Natural killer cell treated with Interleukin-12 subunit alpha and Interleukin-12 subunit beta and Interleukin-15 and Interleukin-18, amount 100 ng/mL, for 72 hours (primary cell): ENCODE measurements around the gene LGALS1. TPM values are rescaled to one million over a fixed set of nuclear protein-coding genes. Genes with fewer than 3 reads are reported as not detected.

ENCODE experiments used
- ATAC-seq, 2 donors: fragments of 150-1000 bp; cut with Tn5 transposase in 1 of 2; sonication (Bioruptor Pico), chemical (Tn5 transposase) in 1 of 2; 2 replicates each; pipeline ENCODE4 v1.10.0; 2021
- DNase-seq: peaks from one replicate; pipeline ENCODE4 v3.0.0; 2022; ENCODE audit warnings: low spot score
- H3K27ac Mint-ChIP-seq, 2 donors: 1 replicate in 1 of 2; 2 replicates in 1 of 2; pipeline ENCODE4 v1.8.0; 2022; ENCODE audit warnings: mixed read lengths in 2 of 2, mild to moderate bottlenecking in 1 of 2, moderate library complexity in 1 of 2
- H3K27me3 Mint-ChIP-seq, 2 donors: 1 replicate in 1 of 2; 2 replicates in 1 of 2; pipeline ENCODE4 v1.8.0; 2022; ENCODE audit warnings: mixed read lengths in 2 of 2
- H3K36me3 Mint-ChIP-seq: one replicate; pipeline ENCODE4 v1.8.0; 2022; ENCODE audit warnings: mixed read lengths
- H3K4me1 Mint-ChIP-seq, 2 donors: 1 replicate in 1 of 2; 2 replicates in 1 of 2; pipeline ENCODE4 v1.8.0; 2022; ENCODE audit warnings: low read depth in 2 of 2, mixed read lengths in 2 of 2, mild to moderate bottlenecking in 1 of 2
- H3K4me3 Mint-ChIP-seq: one replicate; pipeline ENCODE4 v1.8.0; 2022; ENCODE audit warnings: mixed read lengths
- H3K9me3 Mint-ChIP-seq: 2 replicates; pipeline ENCODE4 v1.8.0; 2022; ENCODE audit warnings: mixed read lengths
- total RNA-seq, 2 donors: library from RNA; stranded (reverse); gene quantifications; one replicate each; pipeline ENCODE4 v1.2.3, GENCODE V29; 2022

LGALS1 gene
- 100 to 1,000 TPM; 290 to 675 TPM for total RNA-seq

DNA sequence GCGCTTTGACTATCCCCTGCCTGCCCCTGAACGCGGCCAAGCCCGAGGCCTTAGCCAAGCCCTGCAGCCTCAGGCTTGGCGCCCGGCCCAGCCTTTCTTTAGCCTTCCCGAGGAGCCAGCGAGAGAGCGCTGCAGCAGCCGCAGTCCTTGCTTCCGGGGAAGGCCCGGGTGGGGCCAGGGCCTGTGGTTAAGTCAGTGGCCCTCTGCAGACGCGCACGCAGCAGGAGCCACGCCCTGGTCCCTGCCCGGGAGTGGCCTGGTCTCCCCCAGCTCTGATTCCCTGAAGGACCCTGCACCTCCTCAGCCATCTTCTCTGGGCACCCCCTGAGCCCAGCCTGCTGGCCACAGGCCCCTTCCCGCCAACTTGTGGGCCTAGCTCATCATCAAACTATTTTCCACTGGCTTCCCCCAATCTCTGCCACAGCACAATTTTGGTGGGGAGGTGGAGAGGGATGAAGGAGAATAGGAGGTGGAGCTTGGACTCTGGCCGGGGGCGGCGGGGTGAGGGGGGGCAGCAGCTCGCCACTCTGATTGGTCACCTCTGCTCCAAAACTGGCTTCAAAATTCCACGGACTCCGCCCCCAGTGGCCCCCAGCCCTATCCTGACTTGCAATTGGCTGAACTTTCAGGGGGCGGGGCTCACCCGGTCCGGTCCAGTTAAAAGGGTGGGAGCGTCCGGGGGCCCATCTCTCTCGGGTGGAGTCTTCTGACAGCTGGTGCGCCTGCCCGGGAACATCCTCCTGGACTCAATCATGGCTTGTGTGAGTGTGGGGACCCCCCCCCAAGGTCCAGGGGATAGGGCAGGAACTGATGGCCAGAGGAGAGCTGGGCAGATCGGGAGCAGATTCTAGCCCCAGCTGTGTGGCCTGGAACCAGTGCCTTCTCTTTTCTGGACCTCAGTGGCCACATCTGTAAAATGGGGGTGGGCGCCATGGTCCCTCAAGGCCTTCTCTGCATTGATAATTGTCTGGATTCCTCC is at the start of gene LGALS1:
Gene LGALS1 (plus strand): TSS at position 686 of the 979 bp plus-strand sequence. CDS start 67 bp downstream, at position 753.
- Mint-ChIP-seq H3K4me3 (peak within 1 kb of the TSS; percentile 97), H3K27me3 (no peaks in the 10 kb centered on the region), H3K4me1 (peaks cover 32 to 35% of the 10 kb centered on the region in 2 donors), H3K36me3 (no peaks in the 10 kb centered on the region), H3K9me3 (no peaks in the 10 kb centered on the region), H3K27ac (peak within 1 kb of the TSS; percentile 89 to 90)
- peak; percentile 74 to 81 for ATAC-seq
- peak; percentile 91 for DNase-seq

GRCh38 chr22:37625737-37626136 is 49.7 kb upstream of the LGALS1 start:
- ATAC-seq (no peak), DNase-seq (no peak)
- Mint-ChIP-seq H3K27ac (peak overlapping the region; percentile 93 to 94), H3K36me3 (no peaks in the 10 kb centered on the region), H3K4me3 (peak overlapping the region; percentile 75), H3K27me3 (no peaks in the 10 kb centered on the region), H3K4me1 (peaks cover 43 to 46% of the 10 kb centered on the region in 2 donors), H3K9me3 (no peaks in the 10 kb centered on the region)

DNA sequence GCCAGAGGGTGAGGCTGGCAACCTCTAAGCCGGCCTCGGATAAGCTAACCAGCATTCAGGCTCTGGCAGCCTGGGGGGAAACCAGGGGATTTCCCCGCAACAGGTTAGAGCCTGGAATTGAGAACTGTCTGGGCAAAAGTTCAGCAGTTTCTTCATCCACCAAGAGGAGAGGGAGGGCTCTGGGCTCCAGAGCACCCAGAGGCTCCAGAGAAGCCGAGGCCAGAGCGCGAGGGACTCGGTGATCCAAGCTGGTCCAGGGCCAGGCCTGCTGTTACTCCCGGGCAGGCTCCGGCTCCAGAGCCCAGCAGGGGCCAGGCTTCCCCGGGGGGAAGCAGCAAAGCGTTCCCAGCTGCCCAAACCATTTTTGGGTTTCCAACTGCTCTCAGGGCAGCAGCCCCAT is 49.3 kb upstream of the LGALS1 start:
- ATAC-seq, result no peak
- peaks cover 43 to 46% of the 10 kb centered on the region in 2 donors for H3K4me1 Mint-ChIP-seq
- H3K27ac Mint-ChIP-seq, result peak overlapping the region; percentile 93 to 94
- H3K4me3 Mint-ChIP-seq, result peak overlapping the region; percentile 75
- no peaks in the 10 kb centered on the region for H3K27me3 Mint-ChIP-seq
- no peaks in the 10 kb centered on the region for H3K36me3 Mint-ChIP-seq
- no peaks in the 10 kb centered on the region for H3K9me3 Mint-ChIP-seq
- no peak for DNase-seq

GRCh38 chr22:37626556-37627075 is 48.8 kb upstream of the LGALS1 start:
- H3K4me3 Mint-ChIP-seq, result peak overlapping the region; percentile 75
- peak overlapping the region; percentile 93 to 94 for H3K27ac Mint-ChIP-seq
- no peaks in the 10 kb centered on the region for H3K27me3 Mint-ChIP-seq
- H3K9me3 Mint-ChIP-seq, result no peaks in the 10 kb centered on the region
- DNase-seq, result no peak
- H3K4me1 Mint-ChIP-seq, result peaks cover 44 to 49% of the 10 kb centered on the region in 2 donors
- no peaks in the 10 kb centered on the region for H3K36me3 Mint-ChIP-seq
- ATAC-seq, result no peak

GRCh38 chr22:37627121-37627520 is 48.3 kb upstream of the LGALS1 start:
- H3K4me3 Mint-ChIP-seq, result peak overlapping the region; percentile 75
- ATAC-seq, result no peak
- peak overlapping the region; percentile 93 to 94 for H3K27ac Mint-ChIP-seq
- DNase-seq, result no peak
- no peaks in the 10 kb centered on the region for H3K36me3 Mint-ChIP-seq
- H3K9me3 Mint-ChIP-seq, result no peaks in the 10 kb centered on the region
- H3K4me1 Mint-ChIP-seq, result peaks cover 49 to 54% of the 10 kb centered on the region in 2 donors
- H3K27me3 Mint-ChIP-seq, result no peaks in the 10 kb centered on the region

DNA sequence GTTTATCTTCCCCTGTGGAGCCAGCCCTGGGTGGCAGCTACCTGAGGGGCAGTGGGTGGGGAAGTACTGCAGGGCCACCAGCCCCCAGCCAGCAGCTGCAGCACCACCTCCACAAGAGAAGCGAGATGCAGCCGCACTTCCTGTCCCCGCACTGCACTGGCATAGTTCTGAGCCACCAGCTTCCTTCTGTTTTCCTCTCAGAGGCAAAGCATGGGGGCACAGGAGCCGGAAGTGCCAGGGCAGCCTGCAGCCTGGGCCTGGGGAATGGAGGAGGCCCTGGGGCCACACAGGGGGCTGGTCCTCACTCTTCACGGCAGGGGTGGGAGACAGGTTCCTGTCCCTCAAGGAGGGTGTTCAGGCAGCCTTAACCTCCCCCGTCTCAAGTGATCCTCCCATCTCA is 47.9 kb upstream of the LGALS1 start:
- no peak for DNase-seq
- ATAC-seq, result peak; percentile 46 to 59
- Mint-ChIP-seq H3K4me1 (peaks cover 49 to 55% of the 10 kb centered on the region in 2 donors), H3K27me3 (no peaks in the 10 kb centered on the region), H3K4me3 (peak overlapping the region; percentile 75), H3K27ac (peak overlapping the region; percentile 93 to 94), H3K9me3 (no peaks in the 10 kb centered on the region), H3K36me3 (no peaks in the 10 kb centered on the region)

DNA sequence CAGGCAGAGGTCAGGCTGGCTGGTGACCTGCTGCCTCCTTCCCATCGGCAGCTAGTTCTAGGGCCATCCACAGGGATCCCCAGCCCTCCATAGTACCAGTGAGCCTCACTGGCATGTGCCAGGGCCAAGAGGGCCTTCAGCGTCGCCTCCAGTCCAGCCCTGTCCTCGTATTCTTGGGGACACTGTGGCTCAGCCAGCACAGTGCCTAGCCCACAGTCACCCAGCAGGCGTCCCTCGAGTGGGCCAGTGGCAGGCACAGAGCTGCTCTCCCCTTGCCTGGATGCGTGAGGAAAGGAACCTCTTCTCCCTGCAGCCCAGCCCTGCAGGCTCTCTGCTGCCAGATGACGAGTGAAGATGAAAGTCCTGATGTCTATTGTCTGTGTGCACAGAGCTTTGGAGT is 46.6 kb upstream of the LGALS1 start:
- peaks cover 53 to 59% of the 10 kb centered on the region in 2 donors for H3K4me1 Mint-ChIP-seq
- H3K9me3 Mint-ChIP-seq, result no peaks in the 10 kb centered on the region
- DNase-seq (no peak), ATAC-seq (no peak)
- H3K27ac Mint-ChIP-seq, result peak overlapping the region; percentile 93 to 94
- no peaks in the 10 kb centered on the region for H3K27me3 Mint-ChIP-seq
- H3K36me3 Mint-ChIP-seq, result no peaks in the 10 kb centered on the region
- no peak overlapping the region for H3K4me3 Mint-ChIP-seq

DNA sequence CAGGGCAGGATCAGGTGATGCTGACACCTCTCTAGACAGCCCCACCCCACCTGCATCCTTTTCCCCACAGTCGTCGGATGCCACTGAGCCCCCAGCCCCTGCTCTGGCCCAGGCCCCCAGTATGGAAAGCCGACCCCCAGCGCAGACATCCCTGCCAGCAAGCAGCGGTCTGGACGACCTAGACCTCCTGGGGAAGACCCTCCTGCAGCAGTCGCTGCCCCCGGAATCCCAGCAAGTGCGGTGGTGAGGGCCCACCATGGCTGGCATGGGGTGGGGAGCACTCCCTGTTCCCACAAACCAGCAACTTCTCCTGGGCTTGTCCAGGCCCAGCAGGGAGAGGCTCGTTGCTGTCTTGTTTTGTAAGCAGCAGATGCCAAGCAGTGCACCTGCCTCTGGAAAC is 45.5 kb upstream of the LGALS1 start:
- Mint-ChIP-seq H3K27me3 (no peaks in the 10 kb centered on the region), H3K27ac (peak overlapping the region in 1 of 2 donors; percentile 94), H3K9me3 (no peaks in the 10 kb centered on the region), H3K36me3 (no peaks in the 10 kb centered on the region), H3K4me3 (no peak overlapping the region), H3K4me1 (peaks cover 64 to 65% of the 10 kb centered on the region in 2 donors)
- no peak for DNase-seq
- no peak for ATAC-seq

DNA sequence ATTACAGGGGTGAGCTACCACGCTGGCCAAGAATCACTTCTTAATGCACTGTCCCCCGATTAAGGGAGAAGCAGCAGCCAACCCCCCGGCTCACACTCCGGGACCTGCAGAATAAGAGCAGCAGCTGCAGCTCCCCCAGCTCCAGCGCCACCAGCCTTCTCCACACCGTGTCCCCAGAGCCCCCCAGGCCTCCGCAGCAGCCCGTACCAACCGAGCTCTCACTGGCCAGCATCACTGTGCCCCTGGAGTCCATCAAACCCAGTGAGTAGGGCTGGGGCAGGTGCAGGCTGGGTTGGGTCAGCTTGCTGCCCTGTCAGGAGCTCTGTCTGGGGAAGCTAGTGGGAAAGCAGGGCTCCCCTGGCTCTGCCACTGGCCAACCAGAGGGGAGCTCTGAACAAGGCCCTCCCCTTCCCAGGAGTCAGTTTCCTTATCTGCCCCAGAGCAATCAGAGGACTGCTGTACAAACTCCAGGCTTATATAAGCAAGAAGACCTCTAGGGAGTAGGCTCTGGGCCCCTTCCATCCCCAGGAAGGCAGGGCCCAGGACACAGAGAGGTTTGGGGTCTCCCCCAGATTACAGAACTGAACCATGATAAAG is 44.5 kb upstream of the LGALS1 start:
- H3K36me3 Mint-ChIP-seq, result no peaks in the 10 kb centered on the region
- ATAC-seq, result no peak
- no peaks in the 10 kb centered on the region for H3K27me3 Mint-ChIP-seq
- H3K27ac Mint-ChIP-seq, result peak overlapping the region; percentile 93 to 94
- no peaks in the 10 kb centered on the region for H3K9me3 Mint-ChIP-seq
- peak overlapping the region; percentile 85 for H3K4me3 Mint-ChIP-seq
- DNase-seq, result no peak
- peaks cover 55 to 63% of the 10 kb centered on the region in 2 donors for H3K4me1 Mint-ChIP-seq

DNA sequence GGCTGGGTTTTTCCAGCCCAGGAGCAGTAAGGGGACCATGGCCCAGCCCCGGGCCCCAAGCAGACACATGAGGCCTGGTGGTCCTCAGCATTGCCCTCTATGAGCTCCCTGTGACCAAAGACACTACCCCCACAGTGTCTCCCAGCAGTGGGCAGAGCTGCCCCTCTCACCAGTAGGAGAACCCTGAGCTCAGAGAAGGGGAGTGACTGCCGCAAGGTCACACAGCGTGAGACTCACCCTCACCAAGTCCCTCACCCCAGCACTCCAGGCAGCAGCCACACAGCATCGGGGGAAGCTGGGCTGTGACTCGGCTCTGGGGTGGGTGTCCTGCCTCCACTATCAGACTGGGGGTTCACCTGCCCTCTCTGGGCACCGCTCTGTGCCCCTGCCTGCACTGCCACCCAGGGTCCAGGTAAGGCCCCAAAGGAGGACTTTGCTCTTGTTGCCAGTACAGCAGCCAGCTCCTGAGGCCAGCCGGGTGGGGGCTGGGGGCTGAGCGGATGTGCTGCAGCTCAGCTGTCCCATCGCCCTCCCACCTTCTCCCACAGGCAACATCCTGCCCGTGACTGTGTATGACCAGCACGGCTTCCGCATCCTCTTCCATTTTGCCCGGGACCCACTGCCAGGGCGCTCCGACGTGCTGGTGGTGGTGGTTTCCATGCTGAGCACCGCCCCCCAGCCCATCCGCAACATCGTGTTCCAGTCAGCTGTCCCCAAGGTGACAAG is 43.8 kb upstream of the LGALS1 start:
- H3K4me3 Mint-ChIP-seq, result peak overlapping the region; percentile 85
- H3K27me3 Mint-ChIP-seq, result no peaks in the 10 kb centered on the region
- H3K36me3 Mint-ChIP-seq, result no peaks in the 10 kb centered on the region
- peak; percentile 77 for DNase-seq
- peaks cover 52 to 64% of the 10 kb centered on the region in 2 donors for H3K4me1 Mint-ChIP-seq
- ATAC-seq, result peak; percentile 16 to 55
- no peaks in the 10 kb centered on the region for H3K9me3 Mint-ChIP-seq
- peak overlapping the region; percentile 93 to 94 for H3K27ac Mint-ChIP-seq

DNA sequence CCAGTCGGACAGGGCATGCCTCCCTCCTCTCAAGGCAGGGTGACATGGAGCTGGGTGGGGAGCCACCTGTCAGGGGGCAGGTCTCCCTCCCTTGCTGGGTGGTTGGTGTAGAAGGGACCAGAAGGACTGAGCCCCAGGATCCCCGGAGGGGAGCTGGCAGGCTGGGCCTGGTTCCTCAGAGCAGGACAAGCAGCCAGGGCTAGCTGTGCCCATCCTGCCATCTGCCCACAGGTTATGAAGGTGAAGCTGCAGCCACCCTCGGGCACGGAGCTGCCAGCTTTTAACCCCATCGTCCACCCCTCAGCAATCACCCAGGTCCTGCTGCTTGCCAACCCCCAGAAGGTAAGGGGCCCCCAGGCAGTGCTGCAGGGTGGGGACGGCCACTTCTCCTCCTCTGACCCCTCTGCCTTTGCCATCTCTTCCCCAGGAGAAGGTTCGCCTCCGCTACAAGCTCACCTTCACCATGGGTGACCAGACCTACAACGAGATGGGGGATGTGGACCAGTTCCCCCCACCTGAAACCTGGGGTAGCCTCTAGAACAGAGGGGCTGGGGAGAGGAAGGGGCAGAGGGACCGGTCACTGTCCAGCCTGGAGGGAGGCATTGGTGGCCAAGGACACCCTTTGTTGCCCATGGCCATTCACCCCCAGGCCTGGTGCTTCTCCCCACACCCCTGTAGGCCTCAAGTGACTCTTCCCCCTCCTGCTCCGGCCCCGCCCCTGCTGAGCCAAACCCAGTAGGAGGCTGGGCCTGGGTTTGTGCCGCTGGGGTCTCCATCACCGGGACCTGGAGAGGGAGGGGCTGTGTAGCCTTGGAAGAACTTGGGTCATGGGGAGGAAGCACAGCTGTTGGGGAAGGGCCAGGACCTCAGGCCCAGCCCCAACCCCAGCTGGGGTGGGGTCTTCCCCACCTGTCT is 43.0 kb upstream of the LGALS1 start:
- ATAC-seq, result no peak
- DNase-seq, result no peak
- no peaks in the 10 kb centered on the region for H3K9me3 Mint-ChIP-seq
- peak overlapping the region; percentile 85 for H3K4me3 Mint-ChIP-seq
- H3K27ac Mint-ChIP-seq, result peak overlapping the region; percentile 93 to 94
- no peaks in the 10 kb centered on the region for H3K27me3 Mint-ChIP-seq
- H3K36me3 Mint-ChIP-seq, result no peaks in the 10 kb centered on the region
- peaks cover 50 to 64% of the 10 kb centered on the region in 2 donors for H3K4me1 Mint-ChIP-seq

DNA sequence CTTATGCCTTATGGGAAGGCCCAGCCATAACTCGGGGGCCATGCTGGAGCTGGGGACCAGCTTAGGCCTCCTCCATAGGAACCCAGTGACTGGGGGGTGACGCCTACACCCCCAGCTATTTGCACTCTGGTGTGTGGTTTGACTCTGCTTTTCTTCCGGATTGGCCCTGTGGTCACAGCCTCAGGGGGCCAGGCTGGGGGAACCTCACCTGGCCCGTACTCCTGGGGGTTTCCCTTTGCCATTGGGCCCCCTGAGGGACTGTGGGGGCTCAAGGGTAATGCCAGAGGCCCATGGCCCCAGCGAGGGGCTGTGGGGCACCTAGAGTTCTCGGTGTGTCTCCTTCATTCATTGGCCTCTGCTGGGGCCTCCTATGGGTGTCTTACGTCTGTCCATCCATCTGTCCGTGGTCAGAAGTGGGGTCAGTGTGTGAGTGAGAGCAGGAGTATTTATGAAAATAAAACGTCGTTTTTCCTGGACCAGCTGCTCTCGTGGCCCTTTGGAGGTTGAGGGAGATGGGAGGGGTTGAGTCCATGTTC is 42.3 kb upstream of the LGALS1 start:
- H3K4me1 Mint-ChIP-seq, result peaks cover 49 to 64% of the 10 kb centered on the region in 2 donors
- H3K27ac Mint-ChIP-seq, result peak overlapping the region; percentile 93 to 94
- ATAC-seq, result peak; percentile 33 to 55
- DNase-seq, result peak; percentile 76
- H3K9me3 Mint-ChIP-seq, result no peaks in the 10 kb centered on the region
- peak overlapping the region; percentile 85 for H3K4me3 Mint-ChIP-seq
- H3K36me3 Mint-ChIP-seq, result no peaks in the 10 kb centered on the region
- no peaks in the 10 kb centered on the region for H3K27me3 Mint-ChIP-seq
